Stimulated activated CD4-positive, alpha-beta T cell treated with anti-CD3 and anti-CD28 coated beads, TNF-alpha, amount 100 ng/mL, for 1 hour (primary cell): Measurements from ENCODE around the gene TENM4.

ENCODE experiments used
- DNase-seq, 3 donors: peaks; one replicate each; pipeline ENCODE4 v3.0.0-alpha.2; 2020; ENCODE audit warnings: low read depth in 3 of 3, low spot score in 1 of 3

The TENM4 gene

GRCh38 chr11:79440571-79441460 is at the start of gene TENM4:
TENM4 (minus strand) TSS chr11:79441030; CDS start chr11:79069944, 371,086 bp downstream.
- no peak for DNase-seq

GRCh38 chr11:79488286-79488685 is 47.5 kb upstream of the TENM4 start:
- DNase-seq = no peak

DNA sequence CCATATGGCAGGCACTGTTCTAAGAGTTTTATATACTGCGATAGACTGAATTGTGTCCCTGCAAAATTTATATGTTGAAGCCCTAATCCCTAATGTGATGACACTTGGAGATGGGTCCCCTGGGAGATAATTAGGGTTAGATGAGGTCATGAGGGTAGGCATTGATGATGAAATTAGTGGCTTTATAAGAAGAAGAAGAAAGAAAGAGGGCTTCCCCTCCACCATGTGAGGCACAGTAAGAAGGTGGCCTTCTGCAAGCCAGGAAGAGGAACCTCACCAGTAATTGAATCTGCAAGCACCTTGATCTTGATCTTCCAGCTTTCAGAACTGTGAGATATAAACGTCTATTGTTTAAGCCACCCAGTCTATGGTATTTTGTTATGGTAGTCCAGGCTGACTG is 46.6 kb upstream of the TENM4 start:
- no peak for DNase-seq

GRCh38 chr11:79486242-79486984 is 45.6 kb upstream of the TENM4 start:
- no peak for DNase-seq

DNA sequence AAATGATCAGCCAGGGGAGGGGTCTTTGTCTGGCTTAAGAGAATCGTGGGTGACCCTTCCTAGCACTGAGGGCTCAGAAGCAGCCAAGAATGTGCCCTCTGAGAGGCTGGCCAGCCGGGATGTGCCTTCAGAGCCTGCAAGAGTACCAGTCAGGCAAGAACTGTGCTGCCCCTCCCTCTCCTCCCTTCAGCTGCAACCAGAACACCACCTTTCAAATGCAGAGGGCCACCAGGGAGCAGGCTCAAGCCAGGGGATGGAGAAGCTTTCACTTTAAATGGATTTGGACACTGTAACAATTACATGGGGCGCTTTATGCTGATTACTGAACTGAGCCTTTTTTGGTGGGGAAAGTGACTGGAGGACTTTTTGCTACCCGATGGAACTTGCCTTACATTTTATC is 44.9 kb upstream of the TENM4 start:
- no peak for DNase-seq

GRCh38 chr11:79484872-79485271 is 44.0 kb upstream of the TENM4 start:
- no peak for DNase-seq

DNA sequence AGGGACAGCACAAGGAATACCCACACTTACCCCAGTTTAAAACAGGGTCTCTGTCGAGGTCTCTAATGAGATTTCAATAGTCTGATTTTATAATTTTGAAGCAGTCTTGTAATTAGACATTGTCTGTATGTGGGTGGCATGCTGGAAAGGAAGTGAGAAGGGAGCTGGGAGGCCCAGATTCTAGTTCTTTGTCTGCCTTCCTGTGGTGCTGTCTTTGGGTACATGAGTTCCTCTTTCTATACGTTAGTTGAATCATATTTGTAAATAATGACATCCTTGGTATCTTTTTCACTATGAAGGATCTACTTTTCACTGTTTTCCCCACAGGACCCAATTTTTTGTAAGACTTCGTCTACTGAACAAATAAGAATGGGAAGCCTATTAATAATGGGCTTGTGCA is 42.0 kb upstream of the TENM4 start:
- no peak for DNase-seq

DNA sequence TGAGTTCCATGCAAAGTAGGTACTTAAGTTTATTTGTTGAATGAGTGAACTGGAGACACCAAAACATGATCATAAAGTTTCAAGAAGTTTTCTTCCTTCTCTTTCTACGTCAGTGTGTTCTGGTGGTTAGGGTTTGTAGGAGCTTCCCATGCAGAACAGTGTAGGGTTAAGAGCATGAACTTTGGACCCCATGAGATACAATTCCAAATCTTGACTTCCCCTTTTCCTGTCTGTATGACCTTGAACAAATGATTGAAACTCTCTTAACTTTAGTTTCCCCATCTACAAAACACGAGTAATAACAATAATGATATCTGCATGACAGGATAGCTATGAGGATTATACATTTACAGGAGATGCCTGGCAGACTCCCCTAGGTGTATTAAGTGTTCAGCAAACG is 41.0 kb upstream of the TENM4 start:
- DNase-seq = no peak

DNA sequence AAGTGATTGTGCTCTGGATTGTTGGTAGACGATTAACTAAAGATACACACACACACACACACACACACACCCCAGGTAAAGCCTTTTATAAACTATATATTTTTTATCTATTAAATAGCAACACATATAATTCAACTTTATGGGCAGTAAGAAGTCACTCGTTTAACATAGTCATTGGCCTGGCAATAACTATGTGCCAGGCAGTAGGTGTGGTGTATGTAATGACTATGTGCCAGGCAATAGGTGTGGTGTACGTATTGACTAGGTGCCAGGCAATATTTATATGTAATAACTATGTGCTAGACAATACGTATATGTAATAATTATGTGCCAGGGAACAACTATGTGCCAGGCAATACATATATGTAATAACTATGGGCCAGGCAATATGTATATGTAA is 40.0 kb upstream of the TENM4 start:
- no peak for DNase-seq

DNA sequence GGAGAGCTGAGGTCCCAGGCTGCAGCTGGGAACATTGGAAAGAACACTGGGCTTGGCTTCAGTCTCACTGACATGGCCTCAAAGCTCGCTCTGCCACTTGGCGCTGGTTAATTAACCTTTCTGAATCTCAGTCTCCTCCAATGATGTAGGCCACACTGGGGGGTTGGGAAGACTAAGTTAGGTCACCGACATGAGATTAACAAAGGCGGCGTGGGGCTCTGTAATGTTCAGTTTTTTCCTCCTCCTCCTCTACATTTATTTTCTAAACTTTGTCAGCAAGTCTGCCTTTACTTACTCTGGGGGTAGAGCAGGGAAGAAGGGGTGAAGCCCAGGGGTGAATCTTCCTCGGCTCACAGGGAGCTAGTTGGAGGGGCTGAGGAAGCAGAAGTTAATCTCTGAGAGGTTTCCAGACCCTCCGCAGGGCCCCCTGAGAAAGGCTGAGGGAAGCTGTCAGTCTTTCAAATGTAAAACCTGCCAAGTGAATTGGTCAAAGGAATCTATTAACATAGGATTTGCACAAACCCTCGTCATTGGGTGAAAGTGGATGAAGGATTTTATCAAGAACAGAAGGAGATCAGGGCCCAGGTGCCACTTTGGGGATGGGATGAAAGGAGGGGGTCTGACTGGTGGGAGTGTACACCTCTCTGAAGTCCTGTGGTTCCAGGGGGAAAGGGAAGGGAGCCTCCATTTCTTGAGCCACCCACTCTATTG is 32.1 kb upstream of the TENM4 start:
- no peak for DNase-seq

- no peak for DNase-seq
Observed at GRCh38 chr11:79471071-79471844, 30.4 kb upstream of the TENM4 start.

DNA sequence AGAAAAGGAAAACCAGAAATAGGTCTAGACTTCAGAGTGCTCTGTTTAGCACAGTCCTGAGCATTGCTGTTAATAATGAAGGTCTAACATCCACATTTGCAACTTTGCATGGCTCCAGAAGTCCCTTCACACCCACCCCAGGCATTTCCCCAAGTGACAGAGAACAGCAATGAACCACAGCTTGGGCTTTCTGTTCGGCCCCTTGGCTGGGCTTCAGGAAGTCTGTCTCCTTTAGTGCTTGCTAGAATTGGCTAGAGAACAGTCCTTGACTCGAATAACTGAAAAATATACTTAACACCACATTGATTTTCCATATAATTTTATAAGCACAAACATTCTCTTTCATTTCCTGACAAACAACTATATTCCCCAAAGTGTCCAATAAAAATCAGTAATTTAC is 29.3 kb upstream of the TENM4 start:
- DNase-seq = no peak

GRCh38 chr11:79467761-79468160 is 26.9 kb upstream of the TENM4 start:
- DNase-seq = no peak

GRCh38 chr11:79466411-79466810 is 25.6 kb upstream of the TENM4 start:
- no peak for DNase-seq

- DNase-seq = no peak
Observed at GRCh38 chr11:79465160-79465559, 24.3 kb upstream of the TENM4 start.

DNA sequence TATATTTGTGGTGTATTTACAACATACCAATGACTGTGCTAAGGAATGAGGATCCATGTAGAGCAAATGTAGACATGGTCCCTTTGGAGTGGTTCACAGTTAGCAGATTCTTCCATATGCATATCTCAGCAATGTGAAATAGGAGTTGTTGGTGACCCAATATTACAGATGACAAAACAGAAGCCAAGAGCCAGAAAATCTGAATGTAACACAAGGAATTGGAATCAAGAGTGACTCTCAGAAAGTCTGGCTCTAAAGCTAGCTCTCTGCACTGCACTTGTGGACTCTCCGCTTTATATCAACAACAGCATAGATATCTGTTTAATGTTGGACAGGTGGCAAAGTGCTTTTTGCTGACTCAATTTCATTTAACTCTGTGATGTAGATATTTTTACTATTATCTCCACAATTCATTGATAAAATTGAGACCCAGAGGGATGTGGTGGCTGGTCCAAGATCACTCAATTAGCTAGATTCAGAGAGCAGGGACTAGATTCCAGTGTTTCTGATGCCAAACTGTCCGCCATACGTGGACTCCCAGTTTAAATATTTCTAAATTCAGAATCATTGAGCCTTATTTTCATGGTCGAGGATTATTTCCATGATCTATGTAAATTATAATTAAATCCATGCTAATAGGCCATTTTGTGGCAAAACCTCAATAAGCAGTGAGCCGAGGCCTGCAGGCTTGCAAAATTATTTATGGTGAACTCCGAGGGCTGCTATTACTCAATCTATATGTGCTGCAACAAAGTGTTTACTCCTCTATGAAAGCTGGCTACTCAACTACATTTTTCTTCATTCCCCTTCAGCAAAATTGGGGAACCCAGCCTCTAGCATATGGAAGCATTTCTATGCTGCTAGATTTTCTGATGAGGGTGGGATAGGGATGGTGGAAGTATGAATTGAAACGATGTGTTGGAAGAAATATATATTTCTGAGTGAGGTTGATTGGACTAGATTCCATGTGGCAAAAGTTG is 21.1 kb upstream of the TENM4 start:
- DNase-seq = no peak

- DNase-seq = no peak
Observed at GRCh38 chr11:79461144-79461543, 20.3 kb upstream of the TENM4 start.

DNA sequence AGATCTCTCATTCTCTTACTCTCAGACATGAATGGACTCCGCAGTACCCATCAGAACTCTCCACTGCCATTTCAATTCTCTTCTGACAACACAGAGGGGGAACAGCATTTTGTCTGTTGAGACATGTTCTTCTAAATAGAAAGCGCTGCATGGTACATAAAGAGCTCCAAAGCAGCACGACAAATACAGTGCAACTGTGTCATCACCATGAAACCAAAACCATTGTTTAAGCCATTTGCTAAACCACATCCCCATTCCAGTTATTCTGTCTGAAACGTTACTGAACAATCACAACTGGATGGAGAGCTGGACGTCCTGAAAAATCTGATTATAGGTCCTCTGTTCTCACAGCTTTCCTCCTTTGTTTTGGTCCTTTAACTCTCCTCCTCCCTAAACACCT is 17.9 kb upstream of the TENM4 start:
- DNase-seq = no peak

GRCh38 chr11:79456501-79456900 is 15.7 kb upstream of the TENM4 start:
- DNase-seq = no peak

DNA sequence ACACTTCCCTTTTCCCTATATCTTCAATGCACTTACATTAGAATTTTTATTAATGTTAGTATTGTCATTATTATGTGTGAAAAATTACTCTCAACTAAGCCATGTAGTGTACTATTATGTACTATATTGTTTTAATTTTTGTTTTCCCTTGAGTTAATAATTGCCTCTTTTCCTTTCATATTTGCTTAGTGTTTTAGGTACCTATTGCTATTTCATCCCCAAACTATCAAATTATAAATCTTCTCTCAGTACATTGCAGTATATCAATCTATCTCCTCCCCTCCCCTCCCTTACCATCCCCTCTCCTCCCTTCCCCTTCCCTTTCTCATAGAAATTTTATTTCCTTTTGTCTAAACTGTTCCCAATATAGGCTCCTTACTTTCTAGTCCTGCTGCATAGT is 12.8 kb upstream of the TENM4 start:
- no peak for DNase-seq
